ENCODE results near the gene WFDC6.

WFDC6 gene

DNA sequence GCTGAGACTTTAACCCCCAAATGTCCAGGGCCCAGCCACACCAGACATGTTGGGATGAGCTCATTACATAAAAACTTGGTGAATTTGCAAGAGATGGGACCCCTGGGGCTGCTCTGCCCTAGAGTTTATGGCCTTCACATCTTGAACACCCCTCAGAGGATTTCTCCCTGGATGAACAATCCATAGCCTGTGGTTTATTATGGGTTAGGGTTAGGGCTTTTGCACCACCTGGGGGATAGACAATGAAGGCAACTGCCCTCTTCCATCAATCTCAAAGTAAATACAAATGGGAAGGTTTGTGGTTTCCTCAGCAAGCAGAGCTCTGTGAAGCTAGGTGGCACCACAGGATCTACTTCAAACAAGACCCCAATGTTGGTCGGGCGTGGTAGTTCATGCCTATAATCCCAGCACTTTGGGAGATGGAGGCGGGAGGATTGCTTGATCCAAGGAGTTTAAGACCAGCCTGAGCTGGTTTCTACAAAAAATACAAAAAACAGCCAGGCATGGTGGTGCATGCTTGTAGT, 41.2 kb downstream of the WFDC6 start:
- no peak for DNase-seq (ENCODE audit: low read depth)
- TF ChIP-seq, protein P1, sequence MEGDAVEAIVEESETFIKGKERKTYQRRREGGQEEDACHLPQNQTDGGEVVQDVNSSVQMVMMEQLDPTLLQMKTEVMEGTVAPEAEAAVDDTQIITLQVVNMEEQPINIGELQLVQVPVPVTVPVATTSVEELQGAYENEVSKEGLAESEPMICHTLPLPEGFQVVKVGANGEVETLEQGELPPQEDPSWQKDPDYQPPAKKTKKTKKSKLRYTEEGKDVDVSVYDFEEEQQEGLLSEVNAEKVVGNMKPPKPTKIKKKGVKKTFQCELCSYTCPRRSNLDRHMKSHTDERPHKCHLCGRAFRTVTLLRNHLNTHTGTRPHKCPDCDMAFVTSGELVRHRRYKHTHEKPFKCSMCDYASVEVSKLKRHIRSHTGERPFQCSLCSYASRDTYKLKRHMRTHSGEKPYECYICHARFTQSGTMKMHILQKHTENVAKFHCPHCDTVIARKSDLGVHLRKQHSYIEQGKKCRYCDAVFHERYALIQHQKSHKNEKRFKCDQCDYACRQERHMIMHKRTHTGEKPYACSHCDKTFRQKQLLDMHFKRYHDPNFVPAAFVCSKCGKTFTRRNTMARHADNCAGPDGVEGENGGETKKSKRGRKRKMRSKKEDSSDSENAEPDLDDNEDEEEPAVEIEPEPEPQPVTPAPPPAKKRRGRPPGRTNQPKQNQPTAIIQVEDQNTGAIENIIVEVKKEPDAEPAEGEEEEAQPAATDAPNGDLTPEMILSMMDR (IDR thresholded peaks at IDR 0.05; ENCODE audit: control insufficient read depth, insufficient read depth, low read depth, low read length, missing control alignments) = no peak
- no peak overlapping the region for H3K4me3 ChIP-seq (ENCODE audit: control insufficient read depth, low read depth, low read length)

DNA sequence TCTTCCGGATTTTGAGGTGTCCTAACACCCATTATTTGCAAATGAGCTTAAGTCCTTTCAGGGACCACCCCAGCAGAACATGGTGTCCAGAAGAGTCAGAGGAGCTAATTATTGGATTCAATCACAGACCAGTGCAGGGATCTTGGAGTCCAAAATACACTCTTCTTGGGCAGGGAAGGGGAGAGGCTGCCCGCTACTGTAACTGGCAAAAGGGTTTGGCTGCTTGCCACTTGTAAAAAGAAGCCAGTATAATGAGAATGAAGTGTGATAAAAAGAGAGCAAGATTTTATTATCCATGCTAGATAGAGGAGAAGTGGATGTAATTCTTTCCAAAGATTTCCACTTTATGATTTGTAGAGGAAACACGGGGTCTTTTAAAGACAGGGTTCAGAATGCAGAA, 43.1 kb downstream of the WFDC6 start:
- DNase-seq (ENCODE audit: low read depth) = no peak
- TF ChIP-seq, protein P1 (IDR thresholded peaks at IDR 0.05; ENCODE audit: control insufficient read depth, insufficient read depth, low read depth, low read length, missing control alignments) = no peak
- H3K4me3 ChIP-seq (ENCODE audit: control insufficient read depth, low read depth, low read length) = no peak overlapping the region

DNA sequence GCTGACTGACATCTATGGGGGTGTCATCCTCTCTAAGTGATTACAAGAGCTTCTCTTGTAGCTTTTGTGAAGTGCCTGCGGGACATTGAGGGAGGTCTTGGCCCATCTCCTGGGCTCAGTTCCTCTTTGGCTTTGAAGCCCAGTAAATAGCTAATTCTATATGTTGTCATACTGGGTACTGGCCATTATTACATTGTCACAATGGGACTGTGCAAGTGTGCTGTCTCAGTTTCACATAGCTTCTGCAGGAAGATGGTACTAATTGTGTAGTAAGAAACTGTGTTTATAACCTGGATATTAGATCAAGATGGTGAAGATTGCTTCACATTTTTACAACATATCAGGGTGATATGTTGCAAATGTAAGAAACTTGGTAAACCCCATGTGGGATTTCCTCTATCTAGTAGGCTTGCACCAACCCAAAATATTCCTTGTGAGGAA, 43.8 kb downstream of the WFDC6 start:
- H3K4me3 ChIP-seq (ENCODE audit: control insufficient read depth, low read depth, low read length) = no peak overlapping the region
- TF ChIP-seq, protein P1 (IDR thresholded peaks at IDR 0.05; ENCODE audit: control insufficient read depth, insufficient read depth, low read depth, low read length, missing control alignments) = no peak
- DNase-seq (ENCODE audit: low read depth) = no peak

DNA sequence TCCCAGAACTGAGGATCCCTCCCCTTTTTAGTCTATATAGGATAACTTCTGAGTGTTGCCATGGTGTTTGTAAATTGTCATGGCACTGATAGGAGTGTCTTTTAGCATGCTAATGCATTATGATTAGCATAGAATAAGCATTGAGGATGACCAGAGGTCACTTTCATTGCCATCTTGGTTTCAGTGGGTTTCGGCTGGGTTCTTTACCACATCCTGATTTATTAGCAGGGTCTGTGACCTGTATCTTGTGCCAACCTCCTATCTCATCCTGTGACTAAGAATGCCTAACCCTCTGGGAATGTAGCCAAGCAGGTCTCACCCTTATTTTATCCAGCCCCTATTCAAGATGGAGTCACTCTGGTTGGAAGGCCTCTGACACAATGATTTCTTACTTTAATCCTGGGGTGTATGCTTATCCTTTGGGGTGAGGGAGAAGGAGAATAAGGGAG, 50.2 kb downstream of the WFDC6 start:
- DNase-seq (ENCODE audit: low read depth) = no peak
- H3K4me3 ChIP-seq (ENCODE audit: control insufficient read depth, low read depth, low read length) = no peak overlapping the region
- TF ChIP-seq, protein P1 (IDR thresholded peaks at IDR 0.05; ENCODE audit: control insufficient read depth, insufficient read depth, low read depth, low read length, missing control alignments) = no peak

DNA sequence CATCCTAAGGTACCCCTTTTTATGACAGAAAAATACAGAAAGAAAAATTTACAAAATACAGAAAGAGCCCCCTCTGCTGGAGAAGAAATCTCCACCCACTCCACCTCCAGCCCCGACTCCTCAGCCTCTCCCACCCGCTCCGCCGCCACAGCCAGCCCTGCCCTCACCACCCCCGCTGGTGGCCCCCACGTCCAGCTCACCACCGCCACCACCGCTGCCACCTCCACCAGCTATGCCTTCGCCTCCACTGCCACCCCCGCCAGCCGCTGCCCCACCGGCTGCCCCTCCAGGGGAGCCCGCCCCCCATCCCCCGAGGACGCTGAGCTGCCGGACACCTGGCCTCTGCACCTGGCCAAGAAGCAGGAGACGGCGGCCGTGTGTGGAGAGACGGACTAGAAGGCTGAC, 52.0 kb downstream of the WFDC6 start:
- no peak overlapping the region for H3K4me3 ChIP-seq (ENCODE audit: control insufficient read depth, low read depth, low read length)
- TF ChIP-seq, protein P1 (IDR thresholded peaks at IDR 0.05; ENCODE audit: control insufficient read depth, insufficient read depth, low read depth, low read length, missing control alignments) = no peak
- no peak for DNase-seq (ENCODE audit: low read depth)

DNA sequence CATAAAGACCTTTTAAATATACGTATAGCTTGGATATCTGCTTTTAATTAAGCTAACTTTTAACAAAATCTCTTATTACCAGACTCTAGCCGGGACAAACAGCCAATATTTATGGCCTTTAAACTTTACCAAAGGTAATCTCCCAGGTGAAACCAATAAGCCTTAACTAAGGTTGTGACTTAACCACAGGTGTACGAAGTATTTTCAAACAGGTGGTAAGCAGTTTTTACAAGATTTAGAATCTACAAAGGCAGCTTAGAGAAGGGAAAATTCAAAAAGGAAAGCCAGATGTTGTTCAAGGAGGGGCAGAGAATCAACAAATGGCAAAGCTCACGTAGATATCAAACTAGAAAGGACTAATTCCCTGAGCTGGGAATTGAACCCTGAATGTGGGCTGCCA, 53.9 kb downstream of the WFDC6 start:
- TF ChIP-seq, protein P1 (IDR thresholded peaks at IDR 0.05; ENCODE audit: control insufficient read depth, insufficient read depth, low read depth, low read length, missing control alignments) = no peak
- no peak overlapping the region for H3K4me3 ChIP-seq (ENCODE audit: control insufficient read depth, low read depth, low read length)
- no peak for DNase-seq (ENCODE audit: low read depth)

DNA sequence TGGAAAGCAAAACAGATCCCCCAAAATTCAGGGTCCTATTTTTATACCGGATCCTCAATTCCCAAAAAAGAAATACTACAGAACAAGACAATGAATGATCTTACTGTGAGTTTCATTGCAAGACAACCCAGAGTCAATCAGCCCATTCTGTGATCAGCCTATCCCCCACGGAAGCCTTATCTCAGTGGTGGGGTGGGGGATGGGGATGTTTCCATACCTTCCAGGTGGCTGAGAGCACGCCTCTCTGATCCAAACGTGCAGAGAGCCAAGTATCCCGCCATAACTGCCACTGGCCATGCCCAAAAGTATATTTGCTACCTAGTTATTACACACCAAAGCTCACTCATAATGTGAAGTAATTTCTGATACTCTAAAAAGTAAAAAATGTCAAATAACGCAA, 54.6 kb downstream of the WFDC6 start:
- TF ChIP-seq, protein P1 (IDR thresholded peaks at IDR 0.05; ENCODE audit: control insufficient read depth, insufficient read depth, low read depth, low read length, missing control alignments) = no peak
- no peak for DNase-seq (ENCODE audit: low read depth)
- no peak overlapping the region for H3K4me3 ChIP-seq (ENCODE audit: control insufficient read depth, low read depth, low read length)
